Chondrocyte (in vitro differentiated cells): ENCODE measurements around the gene TTC28. TPM values are rescaled to one million over a fixed set of nuclear protein-coding genes. Genes with fewer than 3 reads are reported as not detected.

Source experiments
- DNase-seq: peaks from one replicate; pipeline ENCODE4 v3.0.0; 2021; ENCODE audit warnings: mixed read lengths, low spot score
- H3K27ac Mint-ChIP-seq: one replicate; pipeline ENCODE4 v1.8.0; 2021; ENCODE audit warnings: mild to moderate bottlenecking, moderate library complexity, mixed read lengths; ENCODE audit not compliant: unreplicated experiment
- H3K27me3 Mint-ChIP-seq: 2 replicates; pipeline ENCODE4 v1.8.0; 2021; ENCODE audit warnings: low read depth, mixed read lengths
- H3K36me3 Mint-ChIP-seq: 2 replicates; pipeline ENCODE4 v1.8.0; 2021; ENCODE audit warnings: low read depth, mixed read lengths
- H3K4me1 Mint-ChIP-seq: 2 replicates; pipeline ENCODE4 v1.8.0; 2021; ENCODE audit warnings: low read depth, mild to moderate bottlenecking, mixed read lengths
- H3K4me3 Mint-ChIP-seq: one replicate; pipeline ENCODE4 v1.8.0; 2021; ENCODE audit warnings: mild to moderate bottlenecking, moderate library complexity, mixed read lengths; ENCODE audit not compliant: unreplicated experiment
- H3K9me3 Mint-ChIP-seq: 2 replicates; pipeline ENCODE4 v1.8.0; 2021; ENCODE audit warnings: low read depth, mixed read lengths
- CTCF ChIP-seq: fragments of 200-600 bp; sonication (generic); IDR thresholded peaks from 2 replicates; pipeline ENCODE4 v1.5.0; 2021; ENCODE audit warnings: antibody characterized with exemption, mild to moderate bottlenecking, moderate library complexity
- total RNA-seq: library from RNA; stranded (reverse); gene quantifications from 3 replicates; pipeline ENCODE4 v1.2.1, GENCODE V29; 2021

TTC28 gene
- total RNA-seq, 1 donor from 2014 or later = 38.3 TPM

DNA sequence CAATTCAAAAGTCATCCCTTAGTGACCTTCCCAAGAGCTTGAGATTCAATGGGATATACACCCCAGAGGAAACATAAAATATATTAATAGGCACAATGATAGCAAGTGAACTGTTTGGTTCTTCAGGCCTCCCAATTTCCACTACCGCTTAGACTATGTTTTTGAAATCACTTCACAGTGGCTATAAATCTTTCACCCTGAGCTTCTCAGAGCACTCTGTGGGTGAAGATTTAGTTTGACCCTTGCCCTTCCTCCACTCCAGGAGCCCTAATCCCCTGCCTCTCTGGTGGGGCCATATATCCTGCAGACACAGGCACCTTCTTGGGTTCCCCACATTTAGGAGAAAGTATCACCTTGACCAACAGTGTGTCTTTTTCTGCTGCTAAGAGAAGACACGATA lies 573.7 kb downstream of the TTC28 start:
- Mint-ChIP-seq H3K36me3 (peaks cover 8% of the 10 kb centered on the region), H3K9me3 (no peaks in the 10 kb centered on the region), H3K4me3 (no peak overlapping the region), H3K27me3 (no peaks in the 10 kb centered on the region), H3K4me1 (peaks cover 6% of the 10 kb centered on the region), H3K27ac (no peak overlapping the region)
- no peak for DNase-seq
- no peak for TF ChIP-seq CTCF

- H3K9me3 Mint-ChIP-seq = no peaks in the 10 kb centered on the region
- no peak overlapping the region for H3K4me3 Mint-ChIP-seq
- H3K36me3 Mint-ChIP-seq = peaks cover 9% of the 10 kb centered on the region
- H3K27me3 Mint-ChIP-seq = no peaks in the 10 kb centered on the region
- TF ChIP-seq CTCF = no peak
- H3K4me1 Mint-ChIP-seq = peaks cover 6% of the 10 kb centered on the region
- H3K27ac Mint-ChIP-seq = peak overlapping the region; percentile 22
- DNase-seq = no peak
Measured at GRCh38 chr22:28105413-28105812, 574.2 kb downstream of the TTC28 start.

GRCh38 chr22:28103596-28103995 lies 576.0 kb downstream of the TTC28 start:
- TF ChIP-seq CTCF = no peak
- H3K4me1 Mint-ChIP-seq = peaks cover 6% of the 10 kb centered on the region

DNA sequence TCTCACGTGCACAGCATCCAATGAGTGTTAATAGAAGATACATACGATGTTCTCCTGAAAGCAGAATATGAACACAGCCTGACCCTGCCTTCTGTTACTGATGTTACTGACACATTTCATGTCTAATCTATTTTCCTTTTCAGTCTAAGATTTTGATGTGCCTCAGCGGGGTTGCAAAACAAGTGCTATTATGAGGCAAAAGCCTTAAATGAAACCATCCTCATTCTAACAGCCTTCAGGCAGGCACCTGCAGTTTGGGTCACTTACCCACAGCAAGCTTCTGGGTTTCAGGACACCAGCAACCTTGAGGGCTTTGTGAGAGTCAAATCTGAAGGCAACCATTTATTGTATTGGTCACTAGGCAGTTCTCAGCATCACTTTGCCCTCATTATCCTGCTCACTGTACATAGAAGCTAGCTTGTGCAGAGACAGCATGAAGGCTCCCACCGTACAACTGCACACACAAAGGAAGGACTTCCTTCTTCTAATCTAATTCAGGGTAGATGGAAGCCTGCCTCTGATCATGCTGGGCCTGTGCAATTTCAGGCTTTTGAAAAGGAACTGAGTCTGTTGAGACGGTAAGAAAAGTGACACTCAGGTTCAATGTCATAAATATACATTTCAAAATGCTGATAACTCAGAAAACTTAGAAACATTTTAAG lies 577.4 kb downstream of the TTC28 start:
- Mint-ChIP-seq H3K36me3 (peaks cover 23% of the 10 kb centered on the region), H3K9me3 (no peaks in the 10 kb centered on the region), H3K27ac (no peak overlapping the region), H3K4me1 (peaks cover 6% of the 10 kb centered on the region), H3K4me3 (no peak overlapping the region), H3K27me3 (no peaks in the 10 kb centered on the region)
- no peak for DNase-seq
- no peak for TF ChIP-seq CTCF

More at GRCh38 chr22:28103596-28103995, 576.0 kb downstream of the TTC28 start:
- DNase-seq = no peak
- Mint-ChIP-seq H3K27ac (no peak overlapping the region), H3K27me3 (no peaks in the 10 kb centered on the region), H3K36me3 (peaks cover 17% of the 10 kb centered on the region), H3K4me3 (no peak overlapping the region), H3K9me3 (no peaks in the 10 kb centered on the region)

DNA sequence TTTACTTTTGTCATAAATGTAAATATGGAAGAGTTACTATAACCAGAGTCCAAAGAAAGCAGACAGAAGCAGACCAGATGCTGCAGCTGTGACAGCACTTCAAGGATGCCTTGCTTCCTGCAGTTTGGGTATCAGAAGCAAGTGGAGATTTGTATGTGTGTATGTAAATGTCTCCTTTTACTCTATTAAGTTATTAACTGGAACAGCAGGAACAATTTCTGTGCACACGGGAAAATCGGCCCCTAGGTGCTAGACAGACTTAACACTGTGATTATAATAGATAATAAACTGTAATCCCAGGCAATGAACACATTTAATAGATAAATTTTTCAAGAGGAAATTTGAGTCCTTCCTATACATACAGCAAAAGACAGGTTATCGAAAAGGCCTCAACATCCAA lies 582.0 kb downstream of the TTC28 start:
- DNase-seq = no peak
- no peaks in the 10 kb centered on the region for H3K27me3 Mint-ChIP-seq
- no peak for TF ChIP-seq CTCF
- peaks cover 19% of the 10 kb centered on the region for H3K36me3 Mint-ChIP-seq
- H3K27ac Mint-ChIP-seq = no peak overlapping the region
- H3K4me1 Mint-ChIP-seq = no peaks in the 10 kb centered on the region
- H3K4me3 Mint-ChIP-seq = no peak overlapping the region
- no peaks in the 10 kb centered on the region for H3K9me3 Mint-ChIP-seq
